Endothelial cell (in vitro differentiated cells): ENCODE measurements around the gene SAFB2. TPM values are rescaled to one million over a fixed set of nuclear protein-coding genes. Genes with fewer than 3 reads are reported as not detected.

Experiments used
- DNase-seq: peaks from one replicate; pipeline ENCODE4 v3.0.0; 2021; ENCODE audit warnings: low spot score
- H3K27ac Mint-ChIP-seq: one replicate; pipeline ENCODE4 v1.8.0; 2021; ENCODE audit warnings: mixed read lengths, inconsistent platforms; ENCODE audit not compliant: unreplicated experiment
- H3K27me3 Mint-ChIP-seq: one replicate; pipeline ENCODE4 v1.8.0; 2021; ENCODE audit warnings: mild to moderate bottlenecking, moderate library complexity, mixed read lengths, inconsistent platforms; ENCODE audit not compliant: unreplicated experiment
- H3K36me3 Mint-ChIP-seq: one replicate; pipeline ENCODE4 v1.8.0; 2021; ENCODE audit warnings: mild to moderate bottlenecking, low read depth, mixed read lengths, inconsistent platforms; ENCODE audit not compliant: unreplicated experiment
- H3K4me1 Mint-ChIP-seq: one replicate; pipeline ENCODE4 v1.8.0; 2021; ENCODE audit warnings: mild to moderate bottlenecking, mixed read lengths, inconsistent platforms; ENCODE audit not compliant: unreplicated experiment
- H3K4me3 Mint-ChIP-seq: one replicate; pipeline ENCODE4 v1.8.0; 2021; ENCODE audit warnings: mild to moderate bottlenecking, mixed read lengths, inconsistent platforms; ENCODE audit not compliant: unreplicated experiment
- H3K9me3 Mint-ChIP-seq: one replicate; pipeline ENCODE4 v1.8.0; 2021; ENCODE audit warnings: mixed read lengths, inconsistent platforms; ENCODE audit not compliant: unreplicated experiment
- CTCF ChIP-seq: fragments of 200-600 bp; sonication (generic); IDR thresholded peaks from one replicate; pipeline ENCODE4 v1.5.0; 2021; ENCODE audit warnings: antibody characterized with exemption; ENCODE audit not compliant: unreplicated experiment
- total RNA-seq: library from RNA; stranded (reverse); fragmentation: NEBNext Ultra II Directional; extraction: Animal tissue kit (Norgen Biotek cat#: 25700); gene quantifications from one replicate; pipeline ENCODE4 v1.2.1, GENCODE V29; 2021; ENCODE audit not compliant: unreplicated experiment

Gene SAFB2
- total RNA-seq, 1 donor from 2014 or later, result 85.5 TPM

GRCh38 chr19:5621311-5621944, 1.1 kb downstream of the SAFB2 start:
- peaks cover 32% of the 10 kb centered on the region for H3K36me3 Mint-ChIP-seq
- peaks cover 46% of the 10 kb centered on the region for H3K4me1 Mint-ChIP-seq
- peak overlapping the region; percentile 100 for H3K4me3 Mint-ChIP-seq
- no peak for TF ChIP-seq CTCF
- DNase-seq, result no peak
- H3K27me3 Mint-ChIP-seq, result peaks cover 23% of the 10 kb centered on the region
- H3K27ac Mint-ChIP-seq, result peak overlapping the region; percentile 84
- H3K9me3 Mint-ChIP-seq, result no peaks in the 10 kb centered on the region

- Mint-ChIP-seq H3K9me3 (no peaks in the 10 kb centered on the region), H3K36me3 (peaks cover 34% of the 10 kb centered on the region), H3K4me3 (no peak overlapping the region), H3K4me1 (peaks cover 31% of the 10 kb centered on the region), H3K27me3 (peaks cover 18% of the 10 kb centered on the region), H3K27ac (no peak overlapping the region)
- DNase-seq, result no peak
- TF ChIP-seq CTCF, result no peak
Observed at GRCh38 chr19:5619946-5620345, 2.6 kb downstream of the SAFB2 start.

GRCh38 chr19:5618591-5618990, 4.0 kb downstream of the SAFB2 start:
- no peak for TF ChIP-seq CTCF
- H3K27me3 Mint-ChIP-seq, result peaks cover 13% of the 10 kb centered on the region
- H3K4me1 Mint-ChIP-seq, result peaks cover 22% of the 10 kb centered on the region
- no peak overlapping the region for H3K27ac Mint-ChIP-seq
- H3K4me3 Mint-ChIP-seq, result no peak overlapping the region
- DNase-seq, result no peak
- peaks cover 39% of the 10 kb centered on the region for H3K36me3 Mint-ChIP-seq
- no peaks in the 10 kb centered on the region for H3K9me3 Mint-ChIP-seq

- H3K9me3 Mint-ChIP-seq, result no peaks in the 10 kb centered on the region
- peaks cover 18% of the 10 kb centered on the region for H3K4me1 Mint-ChIP-seq
- peaks cover 49% of the 10 kb centered on the region for H3K36me3 Mint-ChIP-seq
- DNase-seq, result no peak
- H3K4me3 Mint-ChIP-seq, result no peak overlapping the region
- peaks cover 10% of the 10 kb centered on the region for H3K27me3 Mint-ChIP-seq
- H3K27ac Mint-ChIP-seq, result no peak overlapping the region
- TF ChIP-seq CTCF, result no peak
Observed at GRCh38 chr19:5617080-5617479, 5.5 kb downstream of the SAFB2 start.

- no peak overlapping the region for H3K27ac Mint-ChIP-seq
- DNase-seq, result no peak
- H3K9me3 Mint-ChIP-seq, result no peaks in the 10 kb centered on the region
- H3K4me3 Mint-ChIP-seq, result no peak overlapping the region
- H3K4me1 Mint-ChIP-seq, result peaks cover 6% of the 10 kb centered on the region
- TF ChIP-seq CTCF, result no peak
- peaks cover 7% of the 10 kb centered on the region for H3K27me3 Mint-ChIP-seq
- H3K36me3 Mint-ChIP-seq, result peaks cover 46% of the 10 kb centered on the region
Observed at GRCh38 chr19:5615756-5616327, 6.7 kb downstream of the SAFB2 start.
